Tibial artery (tissue), 4 donors: ENCODE results near the gene IQCE.

ENCODE experiments used
- DNase-seq, 2 donors: peaks; one replicate each; pipeline ENCODE4 v3.0.0-alpha.2; 2019
- H3K27ac ChIP-seq, 2 donors: fragments of 200-600 bp; sonication (generic) in 1 of 2; 1 replicate in 1 of 2; 2 replicates in 1 of 2; pipeline ENCODE4 v1.5.1; 2018 to 2019; ENCODE audit warnings: mild to moderate bottlenecking in 1 of 2
- H3K27me3 ChIP-seq, 2 donors: fragments of 200-600 bp; sonication (generic) in 1 of 2; one replicate each; pipeline versions ENCODE4 v1.5.1 to v1.6.0; 2016 to 2019
- H3K36me3 ChIP-seq, 3 donors: fragments of 200-600 bp; sonication (generic) in 2 of 3; one replicate each; pipeline ENCODE4 v1.5.1; 2016 to 2019; ENCODE audit warnings: mild to moderate bottlenecking in 2 of 3
- H3K4me1 ChIP-seq, 4 donors: fragments of 200-600 bp; sonication (generic) in 2 of 4; 1 replicate in 3 of 4; 2 replicates in 1 of 4; pipeline ENCODE4 v1.5.1; 2016 to 2019
- H3K4me3 ChIP-seq, 2 donors: fragments of 200-600 bp; sonication (generic) in 1 of 2; 1 replicate in 1 of 2; 2 replicates in 1 of 2; pipeline ENCODE4 v1.5.1; 2018 to 2019; ENCODE audit warnings: mild to moderate bottlenecking in 2 of 2
- H3K9me3 ChIP-seq, 3 donors: fragments of 200-600 bp; sonication (generic) in 1 of 3; one replicate each; pipeline ENCODE4 v1.5.1; 2016 to 2019
- intact Hi-C: fragments of 100-400 bp; cut with DNase I; formaldehyde crosslinking; loops from one replicate; pipeline ENCODE4 v1.15.0; 2023; ENCODE audit warnings: low total_unique reads
- TF ChIP-seq, protein P1 (sequence below), 2 experiments: fragments of 200-600 bp in 1 of 2; fragments of 450-650 bp in 1 of 2; IDR thresholded peaks; one replicate each; pipeline ENCODE4 v1.5.1; 2017 to 2019; ENCODE audit warnings: antibody characterized with exemption in 2 of 2, mild to moderate bottlenecking in 1 of 2, moderate library complexity in 1 of 2

IQCE gene

DNA sequence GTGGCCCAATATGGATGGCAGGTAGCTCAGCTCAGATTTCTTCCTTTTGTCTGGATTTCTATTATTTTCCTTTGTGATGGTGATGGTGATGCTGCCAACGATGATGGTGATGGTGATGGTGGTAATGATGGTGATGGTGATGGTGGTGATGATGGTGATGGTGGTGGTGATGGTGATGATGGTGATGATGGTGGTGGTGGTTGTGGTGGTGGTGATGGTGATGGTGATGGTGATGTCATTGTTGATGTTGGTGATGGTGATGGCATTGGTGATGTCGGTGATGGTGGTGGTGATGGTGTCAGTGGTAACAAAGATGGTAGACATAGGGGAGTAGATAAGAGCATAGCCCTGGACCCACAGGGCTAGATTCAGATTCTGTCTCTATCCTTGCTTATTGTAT is 98.4 kb downstream of the IQCE start:
- Histone ChIP-seq H3K9me3 (no peaks in the 10 kb centered on the region), H3K4me1 (no peaks in the 10 kb centered on the region), H3K36me3 (peaks cover 8 to 88% (median 38%) of the 10 kb centered on the region in 3 donors), H3K27ac (no peak overlapping the region), H3K27me3 (no peaks in the 10 kb centered on the region), H3K4me3 (no peak overlapping the region)
- TF ChIP-seq, protein P1, sequence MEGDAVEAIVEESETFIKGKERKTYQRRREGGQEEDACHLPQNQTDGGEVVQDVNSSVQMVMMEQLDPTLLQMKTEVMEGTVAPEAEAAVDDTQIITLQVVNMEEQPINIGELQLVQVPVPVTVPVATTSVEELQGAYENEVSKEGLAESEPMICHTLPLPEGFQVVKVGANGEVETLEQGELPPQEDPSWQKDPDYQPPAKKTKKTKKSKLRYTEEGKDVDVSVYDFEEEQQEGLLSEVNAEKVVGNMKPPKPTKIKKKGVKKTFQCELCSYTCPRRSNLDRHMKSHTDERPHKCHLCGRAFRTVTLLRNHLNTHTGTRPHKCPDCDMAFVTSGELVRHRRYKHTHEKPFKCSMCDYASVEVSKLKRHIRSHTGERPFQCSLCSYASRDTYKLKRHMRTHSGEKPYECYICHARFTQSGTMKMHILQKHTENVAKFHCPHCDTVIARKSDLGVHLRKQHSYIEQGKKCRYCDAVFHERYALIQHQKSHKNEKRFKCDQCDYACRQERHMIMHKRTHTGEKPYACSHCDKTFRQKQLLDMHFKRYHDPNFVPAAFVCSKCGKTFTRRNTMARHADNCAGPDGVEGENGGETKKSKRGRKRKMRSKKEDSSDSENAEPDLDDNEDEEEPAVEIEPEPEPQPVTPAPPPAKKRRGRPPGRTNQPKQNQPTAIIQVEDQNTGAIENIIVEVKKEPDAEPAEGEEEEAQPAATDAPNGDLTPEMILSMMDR (IDR thresholded peaks at IDR 0.05): no peak
- intact Hi-C loops: no loop called here
- no peak for DNase-seq

- Histone ChIP-seq H3K27ac (no peak overlapping the region), H3K27me3 (no peaks in the 10 kb centered on the region), H3K4me1 (peaks cover 0 to 7% (median 5%) of the 10 kb centered on the region in 4 donors), H3K36me3 (peaks cover 8 to 86% (median 46%) of the 10 kb centered on the region in 3 donors), H3K4me3 (no peak overlapping the region), H3K9me3 (no peaks in the 10 kb centered on the region)
- DNase-seq: no peak
- intact Hi-C loops: no loop called here
- TF ChIP-seq, protein P1 (IDR thresholded peaks at IDR 0.05): no peak
These were observed 99.3 kb downstream of the IQCE start for GRCh38 chr7:2657920-2658671.

DNA sequence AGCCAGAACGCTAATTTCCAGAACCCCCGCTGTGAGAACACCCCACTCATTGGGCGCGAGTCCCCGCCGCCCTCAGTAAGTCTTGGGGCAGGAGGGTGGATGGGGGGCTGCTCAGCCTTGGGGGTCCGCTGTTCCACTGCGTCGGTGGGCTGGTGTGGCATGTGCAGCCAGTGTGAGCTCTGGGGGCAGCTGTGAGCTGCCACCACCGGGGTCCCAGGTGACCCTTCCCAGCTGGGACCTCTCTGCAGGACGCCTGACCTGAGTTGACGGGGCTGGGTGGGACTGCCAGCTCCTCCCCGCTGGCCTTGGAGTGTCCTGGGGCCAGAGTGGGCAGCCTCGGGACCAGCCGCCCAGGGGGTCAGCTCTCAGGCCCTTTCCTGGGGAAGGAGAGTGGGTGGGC is 100.2 kb downstream of the IQCE start:
- Histone ChIP-seq H3K27me3 (no peaks in the 10 kb centered on the region), H3K4me1 (peaks cover 0 to 12% (median 7%) of the 10 kb centered on the region in 4 donors), H3K4me3 (no peak overlapping the region), H3K9me3 (no peaks in the 10 kb centered on the region), H3K36me3 (peaks cover 8 to 78% (median 46%) of the 10 kb centered on the region in 3 donors), H3K27ac (no peak overlapping the region)
- DNase-seq: no peak
- intact Hi-C loops: no loop called here
- TF ChIP-seq, protein P1 (IDR thresholded peaks at IDR 0.05): no peak

- H3K27me3 ChIP-seq: no peaks in the 10 kb centered on the region
- TF ChIP-seq, protein P1 (IDR thresholded peaks at IDR 0.05): no peak
- H3K4me3 ChIP-seq: no peak overlapping the region
- intact Hi-C loops: no loop called here
- peaks cover 0 to 12% (median 7%) of the 10 kb centered on the region in 4 donors for H3K4me1 ChIP-seq
- no peak for DNase-seq
- peaks cover 8 to 77% (median 46%) of the 10 kb centered on the region in 3 donors for H3K36me3 ChIP-seq
- H3K27ac ChIP-seq: no peak overlapping the region
- no peaks in the 10 kb centered on the region for H3K9me3 ChIP-seq
These were observed 101.0 kb downstream of the IQCE start for GRCh38 chr7:2659556-2660358.

GRCh38 chr7:2660359-2661095 is 101.7 kb downstream of the IQCE start:
- intact Hi-C loops: no loop called here
- no peaks in the 10 kb centered on the region for H3K27me3 ChIP-seq
- H3K4me1 ChIP-seq: peaks cover 0 to 12% (median 7%) of the 10 kb centered on the region in 4 donors
- TF ChIP-seq, protein P1 (IDR thresholded peaks at IDR 0.05): no peak
- H3K36me3 ChIP-seq: peaks cover 8 to 71% (median 44%) of the 10 kb centered on the region in 3 donors
- no peak overlapping the region for H3K27ac ChIP-seq
- no peak for DNase-seq
- H3K9me3 ChIP-seq: no peaks in the 10 kb centered on the region
- H3K4me3 ChIP-seq: no peak overlapping the region
